Prostate gland (tissue), 2 donors: ENCODE measurements around the gene CSE1L.

Source experiments
- CTCF ChIP-seq, 4 experiments: fragments of 200-600 bp in 2 of 4; fragments of 450-650 bp in 2 of 4; sonication (generic) in 2 of 4; IDR thresholded peaks; 1 replicate in 3 of 4; 2 replicates in 1 of 4; pipeline ENCODE4 v1.5.1; 2016 to 2019; ENCODE audit warnings: antibody characterized with exemption in 4 of 4, mild to moderate bottlenecking in 2 of 4, moderate library complexity in 2 of 4
- POLR2A ChIP-seq: fragments of 450-650 bp; IDR thresholded peaks from one replicate; pipeline ENCODE4 v1.6.1; 2016; ENCODE audit warnings: antibody characterized with exemption, mild to moderate bottlenecking
- POLR2AphosphoS5 ChIP-seq: sonication (generic); formaldehyde crosslinking; IDR thresholded peaks from one replicate; pipeline ENCODE4 v1.6.1; 2017; ENCODE audit warnings: antibody characterized with exemption

GRCh38 chr20:49103647-49104364 is 57.7 kb downstream of the CSE1L start:
- TF ChIP-seq POLR2AphosphoS5: no peak
- no peak for TF ChIP-seq CTCF (IDR thresholded peaks at IDR 0.05)
- TF ChIP-seq POLR2A: no peak
